Activated B cell treated with CpG ODN at 0.5 μM for 24 hours (primary cell): ENCODE measurements around the gene MFAP2. TPM values are rescaled to one million over a fixed set of nuclear protein-coding genes. Genes with fewer than 3 reads are reported as not detected.

Source experiments
- ATAC-seq: fragments of 200-7000 bp; cut with Tn5 transposase; one replicate; pipeline ENCODE4 v1.10.0; 2021; ENCODE audit warnings: low read depth, mild to moderate bottlenecking, moderate library complexity
- CTCF ChIA-PET: fragments of 350-600 bp; sonication (Branson Sonifier 250); formaldehyde crosslinking; loops from one replicate; lab custom pipeline; 2021; ENCODE audit warnings: antibody characterized with exemption; lab: Charles Lee
- POLR2A ChIA-PET: fragments of 350-600 bp; sonication (Branson Sonifier 250); formaldehyde crosslinking; loops from one replicate; lab custom pipeline; 2021; ENCODE audit warnings: antibody characterized with exemption; lab: Charles Lee
- DNase-seq: peaks from one replicate; pipeline ENCODE4 v3.0.0; 2022
- H3K27ac Mint-ChIP-seq: one replicate; pipeline ENCODE4 v1.8.0; 2020; ENCODE audit warnings: mixed read lengths
- H3K27me3 Mint-ChIP-seq: one replicate; pipeline ENCODE4 v1.8.0; 2021; ENCODE audit warnings: mixed read lengths
- H3K36me3 Mint-ChIP-seq: one replicate; pipeline ENCODE4 v1.8.0; 2021; ENCODE audit warnings: low read depth, mixed read lengths
- H3K4me1 Mint-ChIP-seq: one replicate; pipeline ENCODE4 v1.8.0; 2021; ENCODE audit warnings: mixed read lengths
- H3K4me3 Mint-ChIP-seq: one replicate; pipeline ENCODE4 v1.8.0; 2020; ENCODE audit warnings: mild to moderate bottlenecking, mixed read lengths
- H3K9me3 Mint-ChIP-seq: one replicate; pipeline ENCODE4 v1.8.0; 2020; ENCODE audit warnings: mixed read lengths
- intact Hi-C: fragments of 100-400 bp; cut with micrococcal nuclease; formaldehyde crosslinking; loops from one replicate; pipeline ENCODE4 v1.15.1; 2024
- total RNA-seq: library from RNA; stranded (reverse); gene quantifications from 2 replicates; pipeline ENCODE4 v1.2.3, GENCODE V29; 2022
- TF ChIP-seq, protein P1 (sequence below): fragments of 200-600 bp; IDR thresholded peaks from one replicate; pipeline ENCODE4 v1.8.0; 2022; ENCODE audit warnings: antibody characterized with exemption, mild to moderate bottlenecking

The MFAP2 gene
- total RNA-seq, 1 donor from 2014 or later = not detected

DNA sequence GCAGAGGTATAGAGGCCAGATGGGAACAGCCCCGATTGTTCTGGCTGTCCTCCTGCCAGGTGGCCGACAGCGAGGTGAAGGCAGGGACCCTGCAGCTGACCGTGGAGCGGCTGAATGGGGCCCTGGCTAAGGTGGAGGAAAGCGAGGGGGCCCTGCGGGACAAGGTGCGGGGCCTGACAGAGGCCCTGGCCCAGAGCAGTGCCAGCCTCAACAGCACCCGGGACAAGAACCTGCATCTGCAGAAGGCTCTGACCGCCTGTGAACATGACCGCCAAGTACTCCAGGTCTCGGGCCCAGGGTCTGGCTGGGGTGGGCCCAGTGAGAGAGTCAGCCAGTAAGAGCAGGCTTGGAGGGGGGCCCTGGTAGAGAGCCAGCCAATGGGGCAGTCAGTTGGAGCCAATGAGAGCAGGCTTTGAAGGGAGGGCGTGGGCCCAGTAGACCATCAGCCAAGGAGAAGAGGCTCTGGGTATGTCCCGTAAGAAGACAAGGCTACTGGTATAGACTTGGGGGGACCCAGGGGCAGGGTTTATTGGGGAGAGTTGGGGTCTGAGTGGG is 11.3 kb downstream of the MFAP2 start:
- Mint-ChIP-seq H3K4me3 (no peak overlapping the region), H3K27me3 (no peaks in the 10 kb centered on the region), H3K27ac (no peak overlapping the region), H3K4me1 (no peaks in the 10 kb centered on the region), H3K9me3 (no peaks in the 10 kb centered on the region), H3K36me3 (peaks cover 14% of the 10 kb centered on the region)
- no peak for DNase-seq
- intact Hi-C loops = no loop called here
- ATAC-seq = no peak
- POLR2A ChIA-PET = no interaction called here
- TF ChIP-seq, protein P1, sequence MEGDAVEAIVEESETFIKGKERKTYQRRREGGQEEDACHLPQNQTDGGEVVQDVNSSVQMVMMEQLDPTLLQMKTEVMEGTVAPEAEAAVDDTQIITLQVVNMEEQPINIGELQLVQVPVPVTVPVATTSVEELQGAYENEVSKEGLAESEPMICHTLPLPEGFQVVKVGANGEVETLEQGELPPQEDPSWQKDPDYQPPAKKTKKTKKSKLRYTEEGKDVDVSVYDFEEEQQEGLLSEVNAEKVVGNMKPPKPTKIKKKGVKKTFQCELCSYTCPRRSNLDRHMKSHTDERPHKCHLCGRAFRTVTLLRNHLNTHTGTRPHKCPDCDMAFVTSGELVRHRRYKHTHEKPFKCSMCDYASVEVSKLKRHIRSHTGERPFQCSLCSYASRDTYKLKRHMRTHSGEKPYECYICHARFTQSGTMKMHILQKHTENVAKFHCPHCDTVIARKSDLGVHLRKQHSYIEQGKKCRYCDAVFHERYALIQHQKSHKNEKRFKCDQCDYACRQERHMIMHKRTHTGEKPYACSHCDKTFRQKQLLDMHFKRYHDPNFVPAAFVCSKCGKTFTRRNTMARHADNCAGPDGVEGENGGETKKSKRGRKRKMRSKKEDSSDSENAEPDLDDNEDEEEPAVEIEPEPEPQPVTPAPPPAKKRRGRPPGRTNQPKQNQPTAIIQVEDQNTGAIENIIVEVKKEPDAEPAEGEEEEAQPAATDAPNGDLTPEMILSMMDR = no peak
- CTCF ChIA-PET = interaction anchor here (1.3 kb wide), 1 partner anchor 9 kb away, joined by 4 read pairs; no protein-coding TSS in a partner anchor

DNA sequence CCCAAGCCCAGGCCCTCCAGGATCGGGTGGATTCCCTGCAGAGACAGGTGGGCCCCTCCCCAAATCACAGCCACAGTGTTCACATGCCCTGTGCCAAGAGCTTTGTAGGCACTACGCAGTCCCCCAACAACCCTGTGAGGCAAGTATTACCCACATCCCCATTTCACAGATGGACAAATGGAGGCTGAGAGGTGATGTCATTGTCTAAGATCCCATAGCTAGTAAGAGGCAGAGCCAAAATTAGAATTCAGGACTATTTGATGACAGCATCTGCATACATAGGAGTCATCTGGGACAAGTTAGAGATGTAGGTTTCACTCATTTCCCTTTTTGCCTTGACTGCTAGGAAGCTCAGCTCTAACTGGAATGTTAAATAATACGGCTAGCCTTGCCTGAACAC is 12.0 kb downstream of the MFAP2 start:
- Mint-ChIP-seq H3K36me3 (peaks cover 14% of the 10 kb centered on the region), H3K27me3 (no peaks in the 10 kb centered on the region), H3K27ac (no peak overlapping the region), H3K9me3 (no peaks in the 10 kb centered on the region), H3K4me3 (no peak overlapping the region), H3K4me1 (no peaks in the 10 kb centered on the region)
- ChIA-PET CTCF (no interaction called here), POLR2A (no interaction called here)
- intact Hi-C loops = no loop called here
- DNase-seq (no peak), ATAC-seq (no peak)
- TF ChIP-seq, protein P1 = no peak

DNA sequence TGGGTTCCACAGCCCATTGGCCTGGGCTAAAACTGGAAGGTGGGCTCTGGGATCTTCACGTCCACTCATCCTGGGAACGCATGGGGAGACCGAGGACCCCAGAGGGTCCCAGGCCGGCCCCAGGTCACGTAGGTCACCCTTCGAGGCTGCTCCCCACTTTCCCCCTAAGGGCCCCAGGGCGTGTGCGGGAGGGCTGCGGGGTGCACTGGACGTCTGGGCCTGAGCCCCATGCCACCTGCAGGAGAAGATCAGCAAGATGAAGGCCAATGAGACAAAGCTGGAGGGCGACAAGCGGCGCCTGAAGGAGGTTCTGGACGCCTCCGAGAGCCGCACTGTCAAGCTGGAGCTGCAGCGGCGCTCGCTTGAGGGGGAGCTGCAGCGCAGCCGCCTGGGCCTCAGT is 12.5 kb downstream of the MFAP2 start:
- H3K27ac Mint-ChIP-seq = no peak overlapping the region

GRCh38 chr1:16967095-16967575 is 13.3 kb downstream of the MFAP2 start:
- TF ChIP-seq, protein P1 = no peak
- peaks cover 14% of the 10 kb centered on the region for H3K36me3 Mint-ChIP-seq
- no peaks in the 10 kb centered on the region for H3K27me3 Mint-ChIP-seq
- H3K27ac Mint-ChIP-seq = no peak overlapping the region
- intact Hi-C loops = no loop called here
- no peaks in the 10 kb centered on the region for H3K4me1 Mint-ChIP-seq
- H3K4me3 Mint-ChIP-seq = no peak overlapping the region
- H3K9me3 Mint-ChIP-seq = no peaks in the 10 kb centered on the region
- ATAC-seq (no peak), DNase-seq (no peak)
- POLR2A ChIA-PET = no interaction called here
- CTCF ChIA-PET = no interaction called here

More for the DNA sequence above, 12.5 kb downstream of the MFAP2 start:
- H3K27me3 Mint-ChIP-seq = no peaks in the 10 kb centered on the region
- no peak for ATAC-seq
- intact Hi-C loops = no loop called here
- H3K4me3 Mint-ChIP-seq = no peak overlapping the region
- no peak for DNase-seq
- ChIA-PET CTCF (no interaction called here), POLR2A (no interaction called here)
- H3K4me1 Mint-ChIP-seq = no peaks in the 10 kb centered on the region
- peaks cover 14% of the 10 kb centered on the region for H3K36me3 Mint-ChIP-seq
- TF ChIP-seq, protein P1 = no peak
- no peaks in the 10 kb centered on the region for H3K9me3 Mint-ChIP-seq

GRCh38 chr1:16966282-16966681 is 14.1 kb downstream of the MFAP2 start:
- intact Hi-C loops = no loop called here
- ATAC-seq = no peak
- peaks cover 14% of the 10 kb centered on the region for H3K36me3 Mint-ChIP-seq

More at GRCh38 chr1:16966282-16966681, 14.1 kb downstream of the MFAP2 start:
- Mint-ChIP-seq H3K4me3 (no peak overlapping the region), H3K9me3 (no peaks in the 10 kb centered on the region), H3K4me1 (peaks cover 2% of the 10 kb centered on the region), H3K27me3 (no peaks in the 10 kb centered on the region), H3K27ac (no peak overlapping the region)
- ChIA-PET CTCF (no interaction called here), POLR2A (no interaction called here)
- DNase-seq = no peak
- TF ChIP-seq, protein P1 = no peak
